Measurements from ENCODE around the gene KDELR3.

Gene KDELR3

GRCh38 chr22:38462960-38463784, 4.7 kb upstream of the KDELR3 start (continued):
- TF ChIP-seq FEZF1 (tag by site-specific recombination; IDR thresholded peaks at IDR 0.05): no peak
- no peak for TF ChIP-seq SALL2 (tag by site-specific recombination; IDR thresholded peaks at IDR 0.05; ENCODE audit: borderline replicate concordance)
- TF ChIP-seq GLIS2 (tag by site-specific recombination; IDR thresholded peaks at IDR 0.05): 0 out of 2 replicates have a peak, but pooled peaks have one; percentile 32
- no peak for TF ChIP-seq ZNF792 (tag by site-specific recombination; IDR thresholded peaks at IDR 0.05)
- TF ChIP-seq TSHZ1 (tag by site-specific recombination; IDR thresholded peaks at IDR 0.05; ENCODE audit: borderline replicate concordance): no peak
- TF ChIP-seq ZBTB44 (tag by site-specific recombination; IDR thresholded peaks at IDR 0.05): peak; percentile 27; the same call in 1 of the 2 replicates
- no peak for TF ChIP-seq ZNF549 (tag by site-specific recombination; IDR thresholded peaks at IDR 0.05)
- no peak for TF ChIP-seq ZNF423 (tag by site-specific recombination; IDR thresholded peaks at IDR 0.05)
- TF ChIP-seq ZBTB8A (tag by site-specific recombination; IDR thresholded peaks at IDR 0.05): peak; percentile 49
- peak; percentile 53; the same call in 1 of the 2 replicates for TF ChIP-seq ZNF600 (tag by site-specific recombination; IDR thresholded peaks at IDR 0.05)
- no peak for TF ChIP-seq ZNF548 (tag by site-specific recombination; IDR thresholded peaks at IDR 0.05)
- no peak for TF ChIP-seq ZNF433 (tag by site-specific recombination; IDR thresholded peaks at IDR 0.05; ENCODE audit: low read depth)
- TF ChIP-seq SCRT1 (tag by site-specific recombination; IDR thresholded peaks at IDR 0.05; ENCODE audit: borderline replicate concordance): no peak
- TF ChIP-seq ZFP3 (tag by site-specific recombination; IDR thresholded peaks at IDR 0.05; ENCODE audit: low read depth): peak; percentile 92
- no peak for TF ChIP-seq ZNF221 (tag by site-specific recombination; IDR thresholded peaks at IDR 0.05; ENCODE audit: borderline replicate concordance)
- no peak for TF ChIP-seq CTCF (tag by site-specific recombination; IDR thresholded peaks at IDR 0.05)
- TF ChIP-seq ZNF184 (tag by site-specific recombination; IDR thresholded peaks at IDR 0.05): 0 out of 2 replicates have a peak, but pooled peaks have one; percentile 28
- TF ChIP-seq HOXA7 (CRISPR knock-in tag; IDR thresholded peaks at IDR 0.05; ENCODE audit: borderline replicate concordance): no peak
- no peak for TF ChIP-seq ZNF830 (tag by site-specific recombination; IDR thresholded peaks at IDR 0.05; ENCODE audit: low read depth)
- TF ChIP-seq ZNF214 (tag by site-specific recombination; IDR thresholded peaks at IDR 0.05; ENCODE audit: borderline replicate concordance): no peak
- no peak for TF ChIP-seq REPIN1 (tag by site-specific recombination; IDR thresholded peaks at IDR 0.05; ENCODE audit: low read depth)
- TF ChIP-seq ZNF266 (tag by site-specific recombination; IDR thresholded peaks at IDR 0.05; ENCODE audit: low read depth): no peak
- TF ChIP-seq ZBTB48 (tag by site-specific recombination; IDR thresholded peaks at IDR 0.05): peak; percentile 58; the same call in 1 of the 2 replicates
- no peak for TF ChIP-seq ZNF473 (tag by site-specific recombination; IDR thresholded peaks at IDR 0.05)
- TF ChIP-seq ZNF354C (tag by site-specific recombination; IDR thresholded peaks at IDR 0.05; ENCODE audit: borderline replicate concordance, low read depth): no peak
- no peak for TF ChIP-seq KLF9 (tag by site-specific recombination; IDR thresholded peaks at IDR 0.05; ENCODE audit: low read depth)
- no peak for TF ChIP-seq ZNF580 (tag by site-specific recombination; IDR thresholded peaks at IDR 0.05)
- TF ChIP-seq IKZF3 (tag by site-specific recombination; IDR thresholded peaks at IDR 0.05): peak; percentile 50; the same call in 1 of the 2 replicates
- TF ChIP-seq ZNF114 (tag by site-specific recombination; IDR thresholded peaks at IDR 0.05): no peak
- peak; percentile 68; the same call in 1 of the 2 replicates for TF ChIP-seq KLF16 (tag by site-specific recombination; IDR thresholded peaks at IDR 0.05)
- TF ChIP-seq PRDM1 (tag by site-specific recombination; IDR thresholded peaks at IDR 0.05): no peak

Data from HEK293 (cell line).